Central memory CD4-positive, alpha-beta T cell (primary cell): Measurements from ENCODE around the gene RBM41.

Source experiments
- DNase-seq: peaks from one replicate; pipeline ENCODE4 v3.0.0; 2022

Gene RBM41

GRCh38 chrX:107025545-107025944 is 93.1 kb downstream of the RBM41 start:
- peak; percentile 1 for DNase-seq

GRCh38 chrX:107014936-107015335 is 103.7 kb downstream of the RBM41 start:
- DNase-seq, result no peak
